CD4-positive, alpha-beta memory T cell (primary cell): Measurements from ENCODE around the gene NKIRAS1. TPM values are rescaled to one million over a fixed set of nuclear protein-coding genes. Genes with fewer than 3 reads are reported as not detected.
A peak's percentile ranks its signal among the peaks of the same experiment; 100 is the strongest.

ENCODE experiments used
- CTCF ChIA-PET: fragments of 350-600 bp; sonication (Branson Sonifier 250); formaldehyde crosslinking; loops from one replicate; lab custom pipeline; 2021; ENCODE audit warnings: inconsistent platforms; ENCODE audit not compliant: partially characterized antibody; lab: Charles Lee
- POLR2A ChIA-PET: fragments of 350-600 bp; sonication (Branson Sonifier 250); formaldehyde crosslinking; loops from one replicate; lab custom pipeline; 2021; ENCODE audit not compliant: partially characterized antibody; lab: Charles Lee
- DNase-seq, 5 donors: peaks; one replicate each; pipeline versions ENCODE4 v3.0.0 to v3.0.0-alpha.2; 2020 to 2022; ENCODE audit warnings: mixed read lengths in 1 of 5
- H3K27ac ChIP-seq: one replicate; pipeline ENCODE4 v1.7.0; 2013; ENCODE audit warnings: low read depth, low read length
- H3K27me3 ChIP-seq: 2 replicates; pipeline ENCODE4 v1.7.0; 2013; ENCODE audit warnings: mild to moderate bottlenecking, low read length, moderate library complexity; ENCODE audit not compliant: insufficient read depth
- H3K36me3 ChIP-seq: 2 replicates; pipeline ENCODE4 v1.7.0; 2013; ENCODE audit warnings: mild to moderate bottlenecking, low read length, moderate library complexity; ENCODE audit not compliant: insufficient read depth
- H3K4me1 ChIP-seq: 2 replicates; pipeline ENCODE4 v1.7.0; 2013; ENCODE audit warnings: mild to moderate bottlenecking, low read length, moderate library complexity; ENCODE audit not compliant: insufficient read depth
- H3K4me3 ChIP-seq, 2 donors: one replicate each; pipeline ENCODE4 v1.7.0; 2013; ENCODE audit warnings: low read length in 2 of 2, mild to moderate bottlenecking in 1 of 2
- H3K9me3 ChIP-seq, 2 donors: one replicate each; pipeline ENCODE4 v1.7.0; 2013; ENCODE audit warnings: low read length in 2 of 2, control low read depth in 1 of 2; ENCODE audit not compliant: control insufficient read depth in 1 of 2
- H3K27ac Mint-ChIP-seq, 7 donors: one replicate each; pipeline ENCODE4 v1.8.0; 2020 to 2021; ENCODE audit warnings: mixed read lengths in 7 of 7, mild to moderate bottlenecking in 6 of 7, inconsistent platforms in 3 of 7, moderate library complexity in 3 of 7
- H3K27me3 Mint-ChIP-seq, 2 donors: one replicate each; pipeline ENCODE4 v1.8.0; 2020 to 2021; ENCODE audit warnings: mixed read lengths in 2 of 2
- H3K36me3 Mint-ChIP-seq, 2 donors: one replicate each; pipeline ENCODE4 v1.8.0; 2020 to 2021; ENCODE audit warnings: mixed read lengths in 2 of 2, inconsistent platforms in 1 of 2, mild to moderate bottlenecking in 1 of 2
- H3K4me1 Mint-ChIP-seq, 4 donors: one replicate each; pipeline ENCODE4 v1.8.0; 2020 to 2021; ENCODE audit warnings: mixed read lengths in 4 of 4, mild to moderate bottlenecking in 1 of 4
- H3K4me3 Mint-ChIP-seq, 8 donors: one replicate each; pipeline ENCODE4 v1.8.0; 2020 to 2021; ENCODE audit warnings: mixed read lengths in 8 of 8, mild to moderate bottlenecking in 7 of 8, moderate library complexity in 6 of 8, inconsistent platforms in 3 of 8
- H3K9me3 Mint-ChIP-seq, 8 donors: one replicate each; pipeline ENCODE4 v1.8.0; 2020 to 2021; ENCODE audit warnings: mixed read lengths in 8 of 8, mild to moderate bottlenecking in 5 of 8, inconsistent platforms in 3 of 8, moderate library complexity in 1 of 8
- intact Hi-C: fragments of 100-400 bp; cut with micrococcal nuclease; formaldehyde crosslinking; loops from one replicate; pipeline ENCODE4 v1.15.1; 2023
- polyA plus RNA-seq, 2 donors: library from polyadenylated mRNA; unstranded; fragments of 300-500 nt; fragmentation: Illumina TruSeq; gene quantifications; one replicate each; pipeline ENCODE4 v1.2.3, GENCODE V29; 2021
- total RNA-seq, 2 experiments: library from RNA; stranded (reverse); gene quantifications; one replicate each; pipeline ENCODE4 v1.2.3, GENCODE V29; 2021

NKIRAS1 gene
- total RNA-seq: 1 to 10 TPM; 5.2 to 5.3 TPM
- polyA plus RNA-seq: 1 to 10 TPM; 3.4 to 3.8 TPM

- peaks cover 37% of the 10 kb centered on the region for H3K4me1 ChIP-seq
- Mint-ChIP-seq H3K9me3 (no peaks in the 10 kb centered on the region), H3K4me3 (peak within 1 kb of the TSS; percentile 98 to 99 (median 99)), H3K4me1 (peaks cover 28 to 66% (median 40%) of the 10 kb centered on the region in 4 donors), H3K27me3 (peaks cover 0 to 4% of the 10 kb centered on the region in 2 donors), H3K36me3 (peaks cover 29 to 51% of the 10 kb centered on the region in 2 donors), H3K27ac (peak within 1 kb of the TSS; percentile 92 to 100 (median 98))
- H3K27ac ChIP-seq: peak within 1 kb of the TSS; percentile 94
- POLR2A ChIA-PET: interaction anchor here (0.6 to 4.9 kb wide), 33 partner anchors 8 to 1866 kb away, joined by 3 to 142 read pairs (median 4); partner anchors contain the start of genes NGLY1 and NR1D2
- H3K9me3 ChIP-seq: no peaks in the 10 kb centered on the region
- H3K4me3 ChIP-seq: peak within 1 kb of the TSS; percentile 89 to 90
- CTCF ChIA-PET: interaction anchor here (0.9 to 1.5 kb wide), 5 partner anchors 23 to 29 kb away, joined by 4 to 9 read pairs (median 4); no protein-coding TSS in a partner anchor
- intact Hi-C loops: loop anchor here (1.0 to 10.0 kb wide), 4 partner anchors 28 to 1748 kb away; partner anchors contain the start of genes NR1D2, TOP2B and UBE2E1
- DNase-seq: peak; percentile 97 to 98 (median 97)
- H3K27me3 ChIP-seq: no peaks in the 10 kb centered on the region
- H3K36me3 ChIP-seq: peaks cover 23% of the 10 kb centered on the region
Observed at GRCh38 chr3:23916886-23917678, at the start of gene NKIRAS1, which contains the start of gene RPL15. TSS of gene NKIRAS1 (minus strand) at chr3:23916990. CDS start at chr3:23910904, 6,086 bp downstream. TSS of gene RPL15 (plus strand) at chr3:23917132. CDS start at chr3:23917860, 728 bp downstream.

- H3K4me1 ChIP-seq: no peaks in the 10 kb centered on the region
- peaks cover 42% of the 10 kb centered on the region for H3K36me3 ChIP-seq
- Mint-ChIP-seq H3K9me3 (no peaks in the 10 kb centered on the region), H3K4me1 (peaks cover 20 to 33% (median 27%) of the 10 kb centered on the region in 4 donors), H3K36me3 (peaks cover 67 to 78% of the 10 kb centered on the region in 2 donors), H3K27ac (peak overlapping the region in 3 of 7 donors; percentile 29 to 73 (median 36)), H3K4me3 (no peak overlapping the region), H3K27me3 (no peaks in the 10 kb centered on the region)
- intact Hi-C loops: no loop called here
- DNase-seq: no peak
- ChIA-PET POLR2A (no interaction called here), CTCF (no interaction called here)
- H3K27me3 ChIP-seq: no peaks in the 10 kb centered on the region
- H3K9me3 ChIP-seq: no peaks in the 10 kb centered on the region
- no peak overlapping the region for H3K4me3 ChIP-seq
- no peak overlapping the region for H3K27ac ChIP-seq
Observed at GRCh38 chr3:23966328-23966727, 49.5 kb upstream of the NKIRAS1 start.

GRCh38 chr3:23964537-23965235, 47.9 kb upstream of the NKIRAS1 start:
- Mint-ChIP-seq H3K4me3 (no peak overlapping the region), H3K9me3 (no peaks in the 10 kb centered on the region), H3K36me3 (peaks cover 70 to 82% of the 10 kb centered on the region in 2 donors), H3K27ac (peak overlapping the region in 1 of 7 donors; percentile 59), H3K27me3 (no peaks in the 10 kb centered on the region), H3K4me1 (peaks cover 19 to 34% (median 26%) of the 10 kb centered on the region in 4 donors)
- ChIA-PET POLR2A (no interaction called here), CTCF (no interaction called here)
- peaks cover 43% of the 10 kb centered on the region for H3K36me3 ChIP-seq
- no peaks in the 10 kb centered on the region for H3K4me1 ChIP-seq
- H3K27ac ChIP-seq: no peak overlapping the region
- intact Hi-C loops: no loop called here
- H3K4me3 ChIP-seq: no peak overlapping the region
- no peaks in the 10 kb centered on the region for H3K9me3 ChIP-seq
- H3K27me3 ChIP-seq: no peaks in the 10 kb centered on the region
- DNase-seq: no peak

GRCh38 chr3:23961913-23962312, 45.1 kb upstream of the NKIRAS1 start:
- Mint-ChIP-seq H3K36me3 (peaks cover 59 to 76% of the 10 kb centered on the region in 2 donors), H3K4me1 (peaks cover 20 to 39% (median 32%) of the 10 kb centered on the region in 4 donors), H3K27ac (no peak overlapping the region)

GRCh38 chr3:23961066-23961465, 44.3 kb upstream of the NKIRAS1 start:
- H3K4me3 Mint-ChIP-seq: no peak overlapping the region
- H3K36me3 Mint-ChIP-seq: peaks cover 59 to 75% of the 10 kb centered on the region in 2 donors
- ChIA-PET POLR2A (interaction anchor here (0.7 kb wide), 1 partner anchor 44 kb away, joined by 3 read pairs; the partner anchor contains the start of genes NKIRAS1 and RPL15), CTCF (interaction anchor here (1.3 kb wide), 1 partner anchor 73 kb away, joined by 3 read pairs; no protein-coding TSS in a partner anchor)
- peak overlapping the region in 3 of 7 donors; percentile 0 to 42 (median 7) for H3K27ac Mint-ChIP-seq
- DNase-seq: no peak
- H3K9me3 Mint-ChIP-seq: no peaks in the 10 kb centered on the region
- no peaks in the 10 kb centered on the region for H3K27me3 Mint-ChIP-seq
- Histone ChIP-seq H3K27me3 (no peaks in the 10 kb centered on the region), H3K27ac (no peak overlapping the region), H3K9me3 (no peaks in the 10 kb centered on the region), H3K4me1 (no peaks in the 10 kb centered on the region), H3K36me3 (peaks cover 34% of the 10 kb centered on the region), H3K4me3 (no peak overlapping the region)
- H3K4me1 Mint-ChIP-seq: peaks cover 20 to 43% (median 35%) of the 10 kb centered on the region in 4 donors
- intact Hi-C loops: no loop called here

More at GRCh38 chr3:23961913-23962312, 45.1 kb upstream of the NKIRAS1 start:
- ChIA-PET CTCF (interaction anchor here (1.3 kb wide), 1 partner anchor 74 kb away, joined by 3 read pairs; no protein-coding TSS in a partner anchor), POLR2A (interaction anchor here (1.2 kb wide), 1 partner anchor 45 kb away, joined by 3 read pairs; the partner anchor contains the start of genes NKIRAS1 and RPL15)
- Histone ChIP-seq H3K4me3 (no peak overlapping the region), H3K4me1 (no peaks in the 10 kb centered on the region), H3K9me3 (no peaks in the 10 kb centered on the region), H3K27ac (no peak overlapping the region), H3K27me3 (no peaks in the 10 kb centered on the region), H3K36me3 (peaks cover 37% of the 10 kb centered on the region)
- intact Hi-C loops: no loop called here
- H3K4me3 Mint-ChIP-seq: no peak overlapping the region
- no peaks in the 10 kb centered on the region for H3K27me3 Mint-ChIP-seq
- no peak for DNase-seq
- no peaks in the 10 kb centered on the region for H3K9me3 Mint-ChIP-seq

GRCh38 chr3:23960649-23961048, 43.9 kb upstream of the NKIRAS1 start:
- Histone ChIP-seq H3K4me3 (no peak overlapping the region), H3K36me3 (peaks cover 30% of the 10 kb centered on the region), H3K27ac (no peak overlapping the region), H3K27me3 (no peaks in the 10 kb centered on the region), H3K4me1 (no peaks in the 10 kb centered on the region), H3K9me3 (no peaks in the 10 kb centered on the region)
- POLR2A ChIA-PET: no interaction called here
- Mint-ChIP-seq H3K4me3 (no peak overlapping the region), H3K27ac (peak overlapping the region in 3 of 7 donors; percentile 0 to 42 (median 7)), H3K27me3 (no peaks in the 10 kb centered on the region), H3K36me3 (peaks cover 59 to 74% of the 10 kb centered on the region in 2 donors), H3K9me3 (no peaks in the 10 kb centered on the region), H3K4me1 (peaks cover 16 to 43% (median 36%) of the 10 kb centered on the region in 4 donors)
- DNase-seq: no peak
- CTCF ChIA-PET: interaction anchor here (1.3 kb wide), 1 partner anchor 72 kb away, joined by 3 read pairs; no protein-coding TSS in a partner anchor
- intact Hi-C loops: no loop called here
